HG03558 (cell line): Measurements from ENCODE around the gene NFKB2.

Experiments used
- ATAC-seq: cut with Tn5 transposase; IDR thresholded peaks from one replicate; pipeline ENCODE4 v1.9.1; 2021; ENCODE audit warnings: moderate number of reproducible peaks; ENCODE audit not compliant: unreplicated experiment; ENCODE audit errors: extremely low read depth

NFKB2 gene

DNA sequence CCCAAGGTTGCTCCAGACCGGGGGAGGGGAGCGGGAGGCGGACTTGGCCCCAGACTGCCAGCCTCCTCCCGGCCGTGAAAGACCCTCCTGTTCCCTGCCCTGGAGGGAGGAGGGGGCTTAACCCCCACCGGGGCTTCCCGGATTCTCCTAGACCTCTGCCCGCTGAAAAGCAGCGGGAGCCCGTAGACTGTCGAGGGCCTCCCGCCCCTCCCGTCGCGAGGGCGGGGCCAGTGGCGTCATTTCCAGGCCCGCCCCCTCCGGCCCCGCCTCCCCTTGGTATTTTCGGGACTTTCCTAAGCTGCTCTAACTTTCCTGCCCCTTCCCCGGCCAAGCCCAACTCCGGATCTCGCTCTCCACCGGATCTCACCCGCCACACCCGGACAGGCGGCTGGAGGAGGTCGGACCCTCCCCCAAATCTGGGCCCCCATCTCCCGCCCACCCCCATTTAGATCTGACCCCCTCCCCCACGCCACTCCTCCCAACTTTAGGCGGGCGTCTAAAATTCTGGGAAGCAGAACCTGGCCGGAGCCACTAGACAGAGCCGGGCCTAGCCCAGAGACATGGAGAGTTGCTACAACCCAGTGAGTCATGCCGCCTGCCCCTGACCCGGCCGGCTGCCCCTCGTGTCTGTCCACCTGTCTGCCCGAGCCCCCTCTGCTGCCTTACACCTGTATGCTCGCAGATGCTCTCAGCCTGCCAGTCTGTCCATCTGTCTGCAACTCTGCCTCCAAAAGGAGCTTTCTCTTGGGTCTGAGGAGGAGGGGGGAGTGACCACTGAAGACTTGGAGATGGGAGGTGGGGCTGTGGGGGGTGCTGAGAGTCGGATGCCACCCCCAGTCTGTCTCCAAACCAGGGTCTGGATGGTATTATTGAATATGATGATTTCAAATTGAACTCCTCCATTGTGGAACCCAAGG lies at the start of gene NFKB2:
Gene NFKB2, plus strand, starts transcription at position 306 of the 917 bp plus-strand sequence. Its CDS starts 255 bp downstream, at position 561.
- ATAC-seq: no peak

DNA sequence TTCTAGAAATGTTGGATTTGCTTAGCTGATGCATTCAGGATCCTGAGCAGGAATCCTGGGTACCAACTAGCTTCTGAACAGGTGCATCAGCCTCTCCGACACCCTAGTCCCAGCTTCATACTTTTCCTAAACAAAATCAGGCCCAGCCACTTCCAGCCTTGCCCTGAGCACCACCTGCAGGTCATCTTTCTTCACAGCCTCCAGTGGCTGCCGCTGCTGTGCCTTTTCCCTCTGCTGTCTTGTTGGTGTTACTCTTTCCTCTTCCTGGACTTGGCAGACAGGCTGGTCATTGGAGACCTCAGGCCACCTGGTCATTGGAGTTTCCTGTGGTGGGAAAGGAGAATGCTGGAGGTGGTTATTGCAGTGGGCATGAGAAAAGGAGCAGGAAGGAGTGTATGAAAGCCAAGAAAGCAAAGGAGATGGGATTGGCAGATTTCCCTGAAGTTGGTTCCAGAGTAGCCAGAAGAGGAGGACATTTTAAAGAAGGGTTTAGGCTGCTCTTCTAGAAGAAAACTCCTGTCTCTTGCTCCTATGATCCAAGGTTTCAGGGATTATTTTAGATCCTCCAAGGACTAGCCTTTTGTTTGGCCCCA lies 48.2 kb upstream of the NFKB2 start:
- ATAC-seq: no peak

DNA sequence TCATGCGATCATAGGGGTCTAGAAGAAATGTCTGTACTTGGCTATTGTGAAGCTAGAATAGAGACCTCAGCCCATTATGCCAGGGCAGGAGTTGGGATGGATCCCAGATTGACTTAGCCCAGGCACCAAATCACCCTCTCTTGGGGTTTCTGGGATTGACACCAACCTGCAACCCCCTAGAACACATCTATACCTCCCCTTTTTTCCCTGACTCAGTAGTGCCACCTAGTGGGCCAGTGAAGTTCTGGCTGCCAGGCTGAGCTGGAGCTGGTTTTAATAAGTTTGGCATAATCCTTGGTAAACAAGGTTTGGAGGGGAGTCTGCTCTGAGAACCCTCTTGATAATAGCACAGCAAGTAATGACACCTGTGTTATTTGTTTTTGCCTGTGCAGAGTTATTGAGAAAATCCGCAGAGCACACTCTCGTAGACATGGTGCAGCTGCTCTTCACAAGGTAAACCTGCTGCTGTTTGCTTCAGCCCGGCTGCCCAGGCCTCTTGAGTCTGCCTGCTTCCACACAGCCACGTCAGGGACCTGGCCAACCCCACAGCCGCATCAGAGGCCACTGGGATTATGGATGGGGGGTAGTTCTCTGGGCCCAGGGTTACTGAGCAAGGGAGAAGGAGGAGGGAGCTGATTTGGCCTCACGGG lies 43.3 kb upstream of the NFKB2 start:
- ATAC-seq: no peak

DNA sequence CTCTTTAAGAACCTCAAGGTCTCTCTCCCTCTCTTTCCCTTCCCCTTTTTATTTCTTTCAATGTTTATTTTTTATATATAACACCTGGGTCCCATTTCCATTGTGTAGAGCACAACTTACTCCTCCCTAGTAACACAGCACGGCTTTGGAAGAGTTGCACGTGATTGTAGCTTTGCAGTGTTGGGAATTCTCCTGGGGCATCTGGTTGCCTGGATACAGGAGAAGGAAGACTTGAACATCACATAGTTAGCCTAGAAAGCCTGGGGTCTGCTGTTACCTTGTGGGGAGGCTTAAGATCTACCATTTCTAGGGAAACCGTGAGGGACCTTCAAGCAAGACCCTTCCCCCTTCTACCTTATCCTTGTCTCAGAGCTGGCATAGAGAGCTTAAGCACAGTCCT lies 41.1 kb upstream of the NFKB2 start:
- ATAC-seq: no peak

DNA sequence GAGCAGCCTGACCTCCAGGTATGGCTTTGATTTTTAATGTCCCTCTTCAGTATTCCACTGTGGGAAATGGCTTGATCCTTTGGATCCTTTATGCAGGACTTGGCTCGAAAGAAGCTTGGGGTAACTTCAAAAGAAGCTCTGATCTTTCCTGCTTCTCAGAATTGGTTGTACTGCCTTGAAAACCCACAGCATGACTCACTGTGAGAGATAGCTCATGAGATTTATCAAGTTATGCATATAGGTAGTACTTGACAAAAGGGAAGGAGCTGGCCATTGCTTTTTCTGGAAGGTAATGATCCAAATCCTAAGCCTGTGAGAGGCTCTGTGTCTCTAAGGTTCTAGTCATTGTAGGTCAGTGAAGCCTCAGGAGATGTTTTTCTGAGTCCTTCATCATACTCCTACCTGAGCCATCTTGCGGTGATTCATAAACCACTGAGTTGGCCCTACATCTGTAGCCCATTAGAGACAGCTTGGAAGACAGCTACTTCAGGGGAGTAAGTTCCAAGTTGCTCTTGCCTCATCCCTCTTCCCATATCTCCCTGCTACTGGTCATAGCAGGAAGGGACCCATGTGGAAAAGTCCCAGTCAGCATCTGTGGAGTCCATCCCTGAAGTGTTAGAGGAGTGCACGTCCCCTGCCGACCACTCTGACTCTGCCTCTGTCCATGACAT lies 36.7 kb upstream of the NFKB2 start:
- no peak for ATAC-seq

DNA sequence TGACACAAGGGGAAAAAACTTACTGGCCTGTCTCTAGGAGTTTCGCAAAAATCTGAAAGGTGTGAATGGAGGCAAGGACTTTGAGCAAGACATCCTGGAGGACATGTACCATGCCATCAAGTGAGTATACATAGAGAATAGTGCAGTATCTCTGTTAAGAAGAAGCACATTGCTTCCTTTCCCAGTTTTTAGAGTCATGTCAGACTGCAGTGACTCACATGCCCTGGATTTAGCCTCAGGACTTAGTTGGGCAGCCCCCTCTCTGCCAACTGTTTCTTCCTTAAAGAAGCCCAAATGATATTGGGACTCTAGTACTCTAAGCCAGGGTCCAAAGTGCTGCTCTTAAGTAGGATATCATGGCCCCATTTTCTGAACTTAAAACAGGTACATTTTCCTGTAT lies 28.1 kb upstream of the NFKB2 start:
- ATAC-seq: no peak

DNA sequence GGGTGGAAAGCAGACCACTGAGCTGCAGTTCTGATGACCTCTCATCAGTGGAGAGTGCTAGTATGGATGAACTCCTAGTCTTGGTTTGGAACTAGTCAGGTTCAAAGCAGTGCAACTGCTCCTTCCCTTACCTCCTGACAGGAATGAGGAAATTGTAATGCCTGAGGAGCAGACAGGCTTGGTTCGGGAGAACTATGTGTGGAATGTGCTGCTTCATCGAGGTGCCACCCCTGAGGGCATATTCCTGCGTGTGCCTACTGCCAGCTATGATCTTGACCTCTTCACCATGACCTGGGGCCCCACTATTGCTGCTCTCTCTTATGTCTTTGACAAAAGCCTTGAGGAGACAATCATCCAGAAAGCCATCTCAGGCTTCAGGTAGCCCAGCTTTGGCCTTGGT lies 27.4 kb upstream of the NFKB2 start:
- no peak for ATAC-seq

DNA sequence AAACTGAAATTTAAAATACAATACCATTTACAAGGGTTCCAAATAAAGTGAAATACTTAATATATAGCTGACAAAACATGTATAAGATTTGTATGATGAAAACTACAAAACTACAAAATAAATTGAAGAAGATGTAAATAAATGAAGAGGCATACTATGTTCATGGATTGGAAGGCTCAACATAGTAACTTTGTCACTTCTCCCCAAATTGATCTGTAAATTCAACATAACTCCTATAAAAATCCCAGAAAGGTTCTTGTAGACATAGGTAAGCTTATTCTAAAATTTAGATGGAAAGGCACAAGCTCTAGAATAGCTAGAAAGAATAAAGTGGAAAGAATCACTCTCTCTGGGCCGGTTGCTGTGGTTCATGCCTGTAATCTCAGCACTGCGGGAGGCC lies 24.2 kb upstream of the NFKB2 start:
- ATAC-seq: no peak

DNA sequence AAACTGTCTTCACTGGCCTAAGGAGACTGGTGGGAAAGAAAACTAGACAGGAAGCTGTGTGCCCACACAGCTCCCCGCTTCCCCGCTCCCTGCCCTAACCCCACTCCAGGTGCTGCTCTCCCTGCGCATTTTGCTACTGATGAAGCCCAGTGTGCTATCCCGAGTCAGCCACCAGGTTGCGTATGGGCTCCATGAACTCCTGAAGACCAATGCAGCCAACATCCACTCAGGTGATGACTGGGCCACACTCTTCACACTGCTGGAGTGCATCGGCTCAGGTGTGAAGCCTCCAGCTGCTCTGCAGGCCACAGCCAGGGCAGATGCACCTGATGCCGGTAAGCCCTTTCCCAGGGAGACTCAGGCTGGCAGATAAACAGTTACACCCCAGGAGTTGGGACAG lies 20.3 kb upstream of the NFKB2 start:
- ATAC-seq: no peak

DNA sequence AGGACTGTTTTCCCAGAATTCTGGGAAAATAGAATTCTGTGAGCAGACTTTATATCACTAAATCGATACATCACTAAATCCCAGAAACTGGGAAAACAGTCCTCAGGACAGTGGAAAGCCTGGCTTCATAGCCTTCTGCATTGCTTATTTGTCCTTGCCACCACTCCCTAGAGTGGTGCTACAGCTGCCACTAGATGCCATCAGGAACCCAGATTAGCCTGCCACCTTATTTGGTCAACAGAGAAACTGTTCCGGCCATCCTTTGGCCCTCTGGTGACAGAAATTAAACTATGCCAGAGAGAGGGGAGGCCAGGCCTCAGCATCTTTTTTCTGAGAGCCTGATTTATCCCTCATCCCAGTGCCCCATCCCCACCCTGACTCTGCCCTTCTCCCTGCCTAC lies 19.6 kb upstream of the NFKB2 start:
- no peak for ATAC-seq

DNA sequence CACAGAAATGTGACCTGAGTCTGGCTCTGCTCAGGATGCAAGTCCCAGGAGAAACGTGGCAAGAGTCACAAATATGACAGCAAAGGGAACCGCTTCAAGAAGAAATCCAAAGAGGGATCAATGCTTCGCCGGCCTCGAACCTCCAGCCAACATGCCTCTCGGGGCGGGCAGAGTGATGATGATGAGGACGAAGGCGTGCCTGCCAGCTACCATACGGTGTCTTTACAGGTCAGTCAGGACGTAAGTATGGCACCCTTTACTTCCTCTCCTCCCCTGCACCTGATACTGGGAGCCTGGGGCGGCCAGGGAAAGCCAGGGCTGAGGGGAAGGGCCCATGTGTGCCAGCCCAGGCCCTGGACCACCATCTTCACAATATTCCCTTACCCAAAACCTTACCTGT lies 18.6 kb upstream of the NFKB2 start:
- ATAC-seq: no peak

DNA sequence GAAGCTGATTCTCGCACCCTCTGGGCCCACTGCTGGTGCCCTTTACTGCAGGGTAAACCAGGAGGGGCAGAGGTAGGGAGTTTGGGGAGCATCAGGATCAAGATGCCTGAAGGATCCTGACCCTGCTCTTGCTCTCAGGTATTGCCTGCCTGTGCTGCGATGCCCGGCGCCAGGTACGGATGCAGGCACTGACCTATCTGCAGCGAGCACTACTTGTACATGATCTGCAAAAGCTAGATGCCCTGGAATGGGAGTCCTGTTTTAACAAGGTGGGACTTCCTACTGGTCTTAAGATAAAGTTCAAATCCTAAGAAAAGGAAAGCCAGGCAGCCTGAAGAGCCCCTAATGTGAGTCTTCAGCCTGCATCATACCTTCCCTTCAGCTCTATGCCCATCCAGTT lies 16.1 kb upstream of the NFKB2 start:
- ATAC-seq: no peak

DNA sequence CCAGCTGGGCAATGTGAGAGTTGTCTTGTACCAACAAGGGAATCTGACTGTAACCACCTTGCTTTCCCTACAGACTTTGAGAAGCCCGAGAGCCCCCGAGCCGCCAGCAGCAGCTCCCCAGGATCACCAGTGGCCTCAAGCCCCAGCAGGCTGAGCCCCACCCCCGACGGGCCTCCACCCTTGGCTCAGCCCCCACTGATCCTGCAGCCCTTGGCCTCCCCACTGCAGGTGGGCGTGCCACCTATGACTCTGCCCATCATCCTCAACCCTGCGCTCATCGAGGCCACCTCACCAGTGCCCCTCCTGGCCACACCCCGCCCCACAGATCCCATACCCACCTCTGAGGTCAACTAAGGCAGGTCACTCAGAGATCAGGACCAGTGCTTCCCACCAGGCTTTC lies 13.5 kb upstream of the NFKB2 start:
- ATAC-seq: no peak

DNA sequence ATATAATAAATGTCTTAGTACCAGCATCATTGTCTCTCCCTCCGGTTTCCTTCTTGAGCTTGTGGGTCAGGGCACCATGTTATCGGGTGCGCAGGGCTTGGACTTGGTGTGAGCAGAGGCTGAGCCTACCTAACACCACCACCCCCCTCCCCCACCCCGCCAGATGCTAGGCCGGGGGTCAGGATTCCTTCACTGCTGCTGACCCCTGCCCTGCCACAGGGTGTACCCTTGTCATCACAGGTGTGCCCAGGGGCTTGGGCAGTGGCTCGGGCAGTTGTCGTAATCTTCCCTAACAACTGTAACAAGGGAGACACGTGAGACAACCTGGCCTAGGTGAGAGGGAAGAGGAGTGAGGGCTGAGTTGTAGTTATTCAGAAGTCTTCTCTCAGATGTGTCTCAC lies 12.6 kb upstream of the NFKB2 start:
- ATAC-seq: no peak

DNA sequence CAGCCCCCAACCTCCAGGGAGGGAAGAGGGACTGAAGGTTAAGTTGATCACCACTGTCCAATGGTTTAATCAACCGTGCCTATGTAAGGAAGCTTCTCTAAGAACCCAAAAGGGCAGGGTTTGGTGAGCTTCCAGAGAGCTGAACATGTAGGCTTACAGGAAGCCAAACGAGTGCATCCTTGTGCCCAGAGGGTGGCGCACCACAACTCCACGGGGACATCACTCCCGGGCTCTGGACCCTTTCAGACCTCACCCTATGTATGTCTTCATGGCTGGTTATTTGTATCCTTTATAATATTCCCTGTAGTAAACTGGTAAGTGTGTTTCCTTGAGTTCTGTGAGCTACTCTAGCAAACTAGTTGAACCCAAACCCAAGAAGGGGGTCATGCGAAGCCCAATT lies 11.5 kb upstream of the NFKB2 start:
- no peak for ATAC-seq

DNA sequence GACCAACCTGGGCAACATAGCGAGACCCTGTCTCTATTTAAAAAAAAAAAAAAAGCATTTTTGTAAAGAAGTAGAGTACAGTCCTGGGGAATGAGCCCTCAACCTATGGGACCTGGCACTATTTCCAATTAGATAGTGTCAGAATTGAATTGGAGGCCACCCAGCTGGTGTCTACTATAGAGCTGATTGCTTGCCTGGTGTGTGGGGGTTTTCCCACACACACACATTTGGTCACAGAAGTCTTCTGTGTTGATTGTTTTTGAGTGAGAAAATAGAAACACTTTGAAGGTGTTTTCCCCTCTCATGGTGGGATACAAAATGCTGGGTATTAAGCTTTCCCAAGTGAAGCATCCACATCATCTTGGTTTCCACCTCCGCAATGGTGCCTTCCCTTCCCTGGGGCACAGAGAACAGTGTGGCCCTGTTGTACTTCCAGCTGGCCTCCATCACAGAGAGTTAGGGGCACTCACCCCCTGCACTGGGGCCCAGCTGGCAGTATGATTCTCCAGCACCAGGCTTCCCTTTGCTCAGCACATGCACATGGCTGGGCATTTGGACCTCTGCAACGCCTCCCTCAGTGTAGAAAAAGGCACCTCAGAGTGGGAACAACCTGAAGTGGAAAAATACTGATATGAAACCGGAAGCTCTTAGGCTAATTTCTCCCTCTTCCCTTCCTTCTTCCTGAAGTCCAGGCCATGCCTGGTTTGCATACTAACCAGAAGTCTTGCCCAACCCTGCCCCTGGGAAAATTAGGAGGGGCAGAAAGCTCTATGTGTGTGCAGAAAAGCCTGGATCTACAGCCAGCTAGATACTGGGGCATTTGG lies 10.7 kb upstream of the NFKB2 start:
- no peak for ATAC-seq

DNA sequence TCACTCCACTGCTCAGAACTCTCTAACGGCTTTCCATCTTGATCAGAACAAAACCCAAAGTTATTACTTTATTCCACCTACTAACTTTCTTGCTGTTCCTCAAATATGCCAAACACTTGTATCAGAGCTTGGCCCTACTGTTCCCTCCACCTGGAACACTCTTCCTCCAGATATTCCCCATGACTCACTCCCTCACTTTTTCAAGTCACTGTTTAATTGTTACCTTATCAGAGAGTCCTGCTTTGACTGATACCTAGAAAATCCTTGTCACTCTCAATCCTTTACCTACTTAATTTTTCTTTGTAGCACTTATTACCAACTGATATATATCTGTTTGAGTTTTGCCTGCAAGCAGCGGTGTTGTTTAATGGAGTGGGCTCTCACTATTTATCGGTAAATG lies 5.6 kb upstream of the NFKB2 start:
- ATAC-seq: no peak

DNA sequence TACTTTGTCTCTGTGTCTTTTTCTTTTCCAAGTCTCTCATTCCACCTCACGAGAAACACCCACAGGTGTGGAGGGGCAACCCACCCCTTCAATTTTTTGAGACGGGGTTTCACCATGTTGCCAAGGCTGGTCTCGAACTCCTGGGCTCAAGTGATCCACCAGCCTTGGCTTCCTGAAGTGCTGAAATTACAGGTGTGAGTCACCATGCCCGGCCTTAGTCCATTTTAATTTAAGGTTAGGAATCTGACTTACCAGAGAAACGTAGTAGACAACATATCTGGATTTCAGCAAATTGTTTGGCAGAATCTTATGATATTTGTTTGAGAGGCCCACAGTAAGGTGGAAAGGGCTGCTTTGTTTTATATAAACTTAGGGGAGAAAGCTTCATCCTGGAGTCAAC lies 3.2 kb upstream of the NFKB2 start:
- no peak for ATAC-seq

DNA sequence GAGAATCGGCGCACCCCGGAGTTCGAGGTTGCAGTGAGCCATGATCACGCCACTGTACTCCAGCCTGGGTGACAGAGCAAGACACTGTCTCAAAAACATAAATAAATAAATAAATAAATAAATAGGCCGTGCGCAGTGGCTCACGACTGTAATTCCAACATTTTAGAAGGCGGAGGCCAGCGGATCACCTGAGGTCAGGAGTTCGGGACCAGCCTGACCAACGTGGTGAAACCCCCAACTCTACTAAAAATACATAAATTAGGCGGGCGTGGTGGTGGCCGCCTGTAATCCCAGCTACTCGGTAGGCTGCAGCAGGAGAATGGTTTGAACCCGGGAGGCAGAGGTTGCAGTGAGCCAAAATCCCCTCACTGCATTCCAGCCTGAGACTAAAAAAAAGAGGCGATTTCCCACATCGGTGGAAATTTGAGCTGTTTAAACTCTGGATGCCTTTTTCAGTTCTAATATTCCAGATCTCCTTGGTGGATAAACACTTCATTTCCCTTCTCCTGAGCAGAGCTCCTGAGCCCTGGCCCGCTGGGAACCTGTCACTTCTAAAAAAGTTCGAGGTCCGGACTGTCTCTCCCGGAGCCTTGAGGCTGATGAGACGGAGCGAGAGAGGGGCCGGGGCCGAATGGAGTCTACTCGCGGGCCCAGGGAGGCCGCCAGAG lies 2.0 kb upstream of the NFKB2 start:
- ATAC-seq: no peak
